GM21723 (cell line): ENCODE data around the gene CLN5.
"Not testable (repeated sequence)": the region's sequence is repeated elsewhere in the genome, so short reads cannot be mapped to it uniquely, and the experiment has no call there.

Experiments
- ATAC-seq: cut with Tn5 transposase; IDR thresholded peaks from one replicate; pipeline ENCODE4 v1.9.1; 2021; ENCODE audit warnings: mild to moderate bottlenecking, moderate library complexity; ENCODE audit not compliant: unreplicated experiment

CLN5 gene

DNA sequence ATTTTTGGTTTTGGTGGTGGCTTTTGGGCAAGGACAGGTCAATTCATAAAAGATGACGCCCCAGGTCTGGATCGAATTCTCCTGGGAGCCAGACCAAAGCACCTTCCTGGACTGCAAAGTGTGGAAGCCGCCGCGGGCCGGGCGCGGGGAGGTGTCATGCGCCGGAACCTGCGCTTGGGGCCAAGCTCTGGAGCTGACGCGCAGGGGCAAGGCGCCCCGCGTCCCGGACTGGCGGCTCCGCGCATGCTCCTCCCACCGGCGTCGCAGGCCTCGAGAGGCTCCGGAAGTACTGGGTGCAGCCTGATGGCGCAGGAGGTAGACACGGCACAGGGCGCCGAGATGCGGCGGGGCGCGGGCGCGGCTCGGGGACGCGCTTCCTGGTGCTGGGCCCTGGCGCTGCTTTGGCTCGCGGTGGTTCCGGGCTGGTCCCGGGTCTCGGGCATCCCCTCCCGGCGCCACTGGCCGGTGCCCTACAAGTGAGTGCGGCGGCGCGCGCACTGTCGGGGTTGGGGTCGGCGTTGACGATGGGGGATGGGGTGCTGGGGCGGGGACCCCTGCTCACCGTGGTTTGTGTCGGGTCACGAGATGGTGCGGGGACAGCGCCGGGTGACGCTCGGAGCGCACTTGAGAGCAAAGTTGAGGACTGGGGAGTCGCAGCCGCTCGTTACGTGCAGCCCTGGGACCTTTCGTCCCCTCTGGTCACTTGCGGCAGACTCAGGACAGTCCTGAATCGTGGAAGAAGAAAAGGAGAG lies at the start of gene CLN5:
Gene CLN5, plus strand, starts transcription at position 286 of the 752 bp plus-strand sequence. Its CDS starts 18 bp downstream, at position 304.
- ATAC-seq, result peak; percentile 97

DNA sequence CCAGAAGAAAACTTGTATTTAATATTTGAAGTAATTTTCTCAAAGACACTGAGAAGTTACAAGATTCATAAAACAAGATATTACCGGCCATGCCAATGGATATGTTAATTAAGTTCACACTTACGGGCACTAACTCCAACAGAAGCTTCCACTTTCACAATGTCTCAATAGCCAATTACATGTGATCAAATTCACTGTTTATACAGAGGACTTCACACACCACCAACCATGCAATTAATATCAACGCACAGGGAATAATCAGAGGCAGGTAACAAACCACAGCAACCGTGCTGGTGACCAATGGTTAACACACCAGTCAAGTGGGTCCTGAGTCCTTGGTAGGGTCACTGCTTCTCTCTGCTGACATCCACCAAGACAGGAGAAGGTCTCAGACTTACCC lies 49.5 kb upstream of the CLN5 start:
- no peak for ATAC-seq

DNA sequence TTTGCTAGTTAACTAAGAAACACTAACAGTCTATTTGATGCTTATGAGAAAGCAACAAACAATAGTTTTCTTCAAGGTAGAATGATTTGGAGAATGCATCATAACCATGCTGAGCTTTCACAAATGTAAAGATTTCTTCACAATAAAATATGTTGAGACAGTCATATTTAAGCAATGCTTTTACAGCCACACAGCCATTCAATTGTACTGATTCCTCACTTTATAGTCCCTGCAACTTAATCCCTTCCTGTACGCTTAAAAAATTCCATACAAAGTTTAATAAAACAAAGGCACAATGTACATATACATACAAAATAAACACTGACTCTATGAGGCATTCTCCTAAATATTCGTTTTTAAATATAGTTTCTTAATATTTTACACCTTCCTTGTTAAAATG lies 48.2 kb upstream of the CLN5 start:
- no peak for ATAC-seq

DNA sequence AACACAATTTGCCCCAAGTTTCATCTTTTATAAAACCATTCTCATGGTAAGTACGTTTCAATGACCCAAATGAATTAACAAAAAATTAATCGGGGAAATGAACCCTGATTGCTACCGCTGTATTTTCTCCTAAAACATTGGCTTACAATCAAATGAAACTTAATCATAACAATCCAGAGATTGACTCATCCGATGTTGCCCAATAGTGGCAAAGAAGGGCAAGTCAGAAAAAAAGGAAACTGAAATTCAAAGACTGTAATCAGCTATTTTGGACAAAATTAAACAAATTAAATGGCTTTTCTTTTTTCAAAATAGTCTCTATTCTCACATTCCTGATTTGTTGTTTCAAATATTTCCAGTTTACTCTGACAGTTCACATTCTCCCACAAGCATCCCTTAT lies 47.4 kb upstream of the CLN5 start:
- ATAC-seq, result no peak

DNA sequence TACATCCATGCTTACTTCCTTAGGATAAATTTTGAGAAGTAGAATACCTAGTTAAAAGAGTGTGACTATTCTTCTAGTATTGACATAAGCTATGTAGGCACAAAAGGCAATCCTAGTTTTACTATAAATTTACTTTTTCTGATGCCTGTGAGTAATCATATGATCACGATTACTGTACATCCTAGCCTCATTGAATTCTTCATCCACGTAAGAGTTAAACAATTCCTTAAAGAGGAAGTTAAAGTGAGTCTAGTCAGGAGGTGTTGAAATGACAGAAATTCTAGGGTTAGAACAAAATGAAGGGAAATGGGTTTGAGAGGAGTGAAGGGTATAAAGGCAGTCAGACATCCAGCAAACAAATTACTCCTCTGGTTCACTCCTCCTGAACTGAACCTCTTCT lies 43.7 kb upstream of the CLN5 start, which contains the start of gene ACOD1:
Gene ACOD1, plus strand, starts transcription at position 363 of the 400 bp plus-strand sequence. CDS start 48 bp downstream, outside the sequence.
- no peak for ATAC-seq

DNA sequence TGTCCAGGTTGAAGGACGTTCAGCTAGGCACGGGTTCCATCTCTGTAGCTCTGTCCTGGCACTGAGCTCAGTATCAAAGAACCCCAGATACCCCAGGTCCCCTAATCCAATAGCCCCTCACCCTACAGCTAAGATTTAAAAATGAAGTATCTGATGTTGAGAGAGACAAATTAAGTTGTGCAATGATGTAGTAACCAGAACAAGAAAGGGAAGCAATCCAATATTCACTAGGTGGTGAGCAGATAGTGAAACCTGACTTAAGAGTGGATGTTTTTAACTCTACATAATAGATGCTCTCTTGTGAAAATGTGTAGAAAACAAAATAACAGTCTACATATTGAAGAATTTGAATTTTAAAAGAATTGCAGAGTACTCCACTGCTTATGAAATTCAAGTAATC lies 41.8 kb upstream of the CLN5 start:
- ATAC-seq, result no peak

DNA sequence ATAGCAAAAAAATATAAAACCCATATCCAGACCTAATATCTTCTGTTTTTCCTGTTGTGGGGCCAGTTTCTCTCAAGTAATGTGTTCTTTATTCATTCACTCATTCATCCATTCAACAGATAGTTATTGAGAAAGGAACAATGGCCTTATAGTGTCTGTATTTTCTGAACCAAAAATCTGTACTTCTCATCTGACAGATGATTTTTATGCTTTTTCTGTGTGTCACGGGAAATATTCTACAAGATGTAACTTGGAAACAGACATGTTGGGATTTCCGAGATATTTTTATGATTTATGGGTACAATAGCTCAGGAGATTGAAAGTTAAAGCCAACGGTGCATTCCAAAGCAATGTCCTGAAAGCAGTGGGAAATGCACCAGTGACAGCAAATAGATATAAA lies 37.9 kb upstream of the CLN5 start:
- ATAC-seq, result no peak

DNA sequence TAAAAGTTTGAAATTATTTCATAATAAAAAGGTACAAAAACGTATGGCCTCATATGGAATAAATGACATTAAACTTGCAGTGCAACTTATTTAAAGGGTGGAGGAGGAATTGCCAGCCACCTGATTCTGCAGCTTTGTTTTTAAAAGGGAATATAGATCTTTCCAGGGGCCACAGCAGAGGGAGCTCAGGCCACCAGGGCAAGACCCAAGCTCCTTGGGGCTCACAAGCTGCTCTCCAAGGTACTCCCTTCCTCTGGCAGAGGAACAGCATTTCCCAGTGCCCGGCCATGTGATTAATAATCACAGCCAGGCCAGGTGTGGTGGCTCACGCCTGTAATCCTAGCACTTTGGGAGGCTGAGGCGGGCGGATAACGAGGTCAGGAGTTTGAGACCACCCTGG lies 37.3 kb upstream of the CLN5 start:
- ATAC-seq, result no peak

DNA sequence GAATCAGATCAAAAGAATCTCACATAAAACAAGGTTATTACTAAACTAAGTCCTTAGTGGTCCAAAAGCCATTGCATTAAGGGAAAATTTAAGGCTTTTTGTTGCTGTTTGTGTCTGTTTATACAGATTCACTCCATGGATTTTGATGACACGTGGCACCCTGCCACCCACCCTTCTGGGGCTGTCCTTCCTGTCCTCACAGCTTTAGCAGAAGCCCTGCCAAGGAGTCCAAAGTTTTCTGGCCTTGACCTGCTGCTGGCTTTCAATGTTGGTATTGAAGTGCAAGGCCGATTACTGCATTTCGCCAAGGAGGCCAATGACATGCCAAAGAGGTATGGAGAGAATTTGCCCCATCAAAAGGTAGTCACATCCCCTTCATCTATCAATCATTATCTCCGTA lies 36.7 kb upstream of the CLN5 start:
- ATAC-seq, result no peak

DNA sequence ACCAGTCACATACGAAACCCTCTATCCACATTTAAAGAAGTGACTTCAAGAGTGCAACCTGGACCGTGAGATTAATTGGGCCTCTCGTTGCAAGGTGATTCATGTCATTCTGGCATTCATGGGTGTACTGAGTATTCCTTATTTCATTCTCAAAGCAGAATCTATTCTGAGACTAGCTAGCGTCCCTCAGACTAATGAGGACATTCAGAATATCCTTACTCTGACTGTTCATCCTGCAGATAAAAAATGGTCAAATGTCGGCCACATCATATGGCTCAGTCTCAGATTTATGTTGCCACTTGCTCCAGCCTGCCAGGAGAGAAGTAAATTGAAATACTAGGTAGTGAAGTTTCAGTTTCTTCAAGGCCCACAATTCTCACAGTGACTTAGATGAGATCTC lies 36.2 kb upstream of the CLN5 start:
- ATAC-seq, result no peak

DNA sequence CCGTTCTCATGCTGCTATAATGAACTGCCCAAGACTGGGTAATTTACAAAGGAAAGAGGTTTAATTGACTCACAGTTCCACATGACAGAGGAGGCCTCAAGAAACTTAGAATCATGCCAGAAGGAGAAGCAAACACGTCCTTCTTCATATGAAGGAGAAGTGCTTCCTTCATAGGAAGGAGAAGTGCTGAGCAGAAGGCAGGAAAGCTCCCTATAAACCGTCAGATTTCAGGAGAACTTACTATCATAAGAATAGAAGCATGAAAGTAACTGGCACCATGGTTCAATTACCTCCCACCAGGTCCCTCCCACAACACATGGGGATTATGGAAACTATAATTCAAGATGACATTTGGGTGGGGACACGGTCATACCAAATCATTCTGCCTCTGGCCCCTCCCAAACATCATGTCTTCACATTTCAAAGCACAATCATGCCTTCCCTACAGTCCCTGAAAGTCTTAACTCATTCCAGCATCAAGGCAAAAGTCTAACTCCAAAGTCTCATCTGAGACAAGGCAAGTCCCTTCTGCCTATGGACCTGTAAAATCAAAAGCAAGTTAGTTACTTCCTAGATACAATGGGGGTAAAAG lies 32.9 kb upstream of the CLN5 start:
- ATAC-seq, result no peak

DNA sequence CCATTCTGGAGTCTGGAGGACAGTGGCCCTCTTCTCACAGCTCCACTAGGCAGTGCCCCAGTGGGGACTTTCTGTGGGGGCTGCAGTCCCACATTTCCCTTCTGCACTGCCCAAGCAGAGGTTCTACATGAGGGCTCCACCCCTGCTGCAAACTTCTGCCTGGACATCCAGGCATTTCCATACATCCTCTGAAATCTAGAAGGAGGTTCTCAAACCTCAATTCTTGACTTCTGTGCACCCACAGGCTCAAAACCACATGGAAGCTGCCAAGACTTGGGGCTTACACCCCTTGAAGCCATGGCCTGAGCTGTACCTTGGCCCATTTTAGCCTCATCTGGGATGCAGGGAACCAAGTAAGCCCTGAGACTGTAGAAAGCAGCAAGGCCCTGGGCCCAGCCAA lies 32.1 kb upstream of the CLN5 start:
- ATAC-seq, result not testable (repeated sequence)

DNA sequence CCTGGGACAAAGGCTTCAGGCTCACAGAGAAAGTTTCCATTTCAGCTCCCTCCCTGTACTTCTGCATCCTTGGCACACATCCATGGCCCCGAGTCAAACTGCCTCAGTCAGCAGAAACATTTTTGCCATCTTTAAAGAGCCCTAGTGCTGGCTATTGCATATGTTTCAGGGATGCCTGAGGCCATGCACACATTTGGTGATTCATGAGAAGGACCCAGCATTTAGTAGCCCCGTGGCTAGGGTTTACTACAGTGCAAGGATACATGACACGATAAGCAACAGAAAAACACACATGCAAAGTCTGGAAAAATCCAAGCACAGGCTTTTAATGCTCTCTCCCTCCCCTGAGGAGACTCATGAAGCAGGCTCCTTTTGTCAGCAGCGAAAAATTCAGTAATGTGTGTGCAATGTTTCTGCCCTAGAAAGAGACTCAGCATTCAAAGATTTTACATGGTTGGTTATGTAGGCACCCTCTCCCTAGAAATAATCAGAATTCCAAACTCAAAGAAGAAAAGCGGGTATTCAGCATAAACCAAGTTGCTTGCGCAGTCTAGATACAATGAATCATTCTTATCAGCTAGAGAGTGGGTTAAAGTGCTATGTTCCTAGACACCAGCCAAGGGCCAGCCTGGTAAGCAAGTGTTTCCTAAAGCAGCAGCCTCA lies 26.0 kb upstream of the CLN5 start:
- no peak for ATAC-seq

DNA sequence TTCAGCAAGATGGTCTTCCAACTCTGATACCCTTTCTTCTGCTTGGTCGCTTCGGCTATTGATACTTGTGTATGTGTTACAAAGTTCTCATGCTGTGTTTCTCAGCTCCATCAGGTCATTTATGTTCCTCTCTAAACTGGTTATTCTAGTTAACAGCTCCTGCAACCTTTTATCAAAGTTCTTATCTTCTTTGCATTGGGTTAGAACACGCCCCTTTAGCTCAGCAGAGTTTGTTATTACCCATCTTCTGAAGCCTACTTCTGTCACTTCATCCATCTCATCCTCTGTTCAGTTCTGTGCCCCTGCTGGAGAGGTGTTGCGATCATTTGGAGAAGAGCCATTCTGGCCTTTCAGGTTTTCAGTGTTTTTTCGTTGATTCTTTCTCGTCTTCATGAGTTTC lies 24.9 kb upstream of the CLN5 start:
- no peak for ATAC-seq

DNA sequence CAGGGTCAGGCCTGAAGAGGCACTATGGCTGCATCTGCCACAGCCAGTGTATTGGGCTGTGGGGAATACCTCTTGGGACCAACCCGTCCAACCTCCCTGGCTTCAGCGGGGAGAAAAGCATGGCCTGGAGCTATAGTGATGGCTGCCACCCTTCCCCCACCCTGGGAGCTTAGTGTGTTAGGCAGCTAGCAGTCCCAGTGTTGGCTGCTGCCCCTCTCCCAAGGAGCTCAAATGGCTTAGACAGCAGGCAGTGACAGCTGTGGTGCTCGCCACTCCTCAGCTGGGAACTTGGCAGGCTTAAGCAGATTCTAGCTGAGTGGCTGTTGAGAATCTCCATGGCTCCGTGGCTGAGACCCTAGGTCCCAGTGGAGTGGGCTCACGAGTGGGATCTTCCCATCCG lies 23.8 kb upstream of the CLN5 start:
- ATAC-seq, result no peak

DNA sequence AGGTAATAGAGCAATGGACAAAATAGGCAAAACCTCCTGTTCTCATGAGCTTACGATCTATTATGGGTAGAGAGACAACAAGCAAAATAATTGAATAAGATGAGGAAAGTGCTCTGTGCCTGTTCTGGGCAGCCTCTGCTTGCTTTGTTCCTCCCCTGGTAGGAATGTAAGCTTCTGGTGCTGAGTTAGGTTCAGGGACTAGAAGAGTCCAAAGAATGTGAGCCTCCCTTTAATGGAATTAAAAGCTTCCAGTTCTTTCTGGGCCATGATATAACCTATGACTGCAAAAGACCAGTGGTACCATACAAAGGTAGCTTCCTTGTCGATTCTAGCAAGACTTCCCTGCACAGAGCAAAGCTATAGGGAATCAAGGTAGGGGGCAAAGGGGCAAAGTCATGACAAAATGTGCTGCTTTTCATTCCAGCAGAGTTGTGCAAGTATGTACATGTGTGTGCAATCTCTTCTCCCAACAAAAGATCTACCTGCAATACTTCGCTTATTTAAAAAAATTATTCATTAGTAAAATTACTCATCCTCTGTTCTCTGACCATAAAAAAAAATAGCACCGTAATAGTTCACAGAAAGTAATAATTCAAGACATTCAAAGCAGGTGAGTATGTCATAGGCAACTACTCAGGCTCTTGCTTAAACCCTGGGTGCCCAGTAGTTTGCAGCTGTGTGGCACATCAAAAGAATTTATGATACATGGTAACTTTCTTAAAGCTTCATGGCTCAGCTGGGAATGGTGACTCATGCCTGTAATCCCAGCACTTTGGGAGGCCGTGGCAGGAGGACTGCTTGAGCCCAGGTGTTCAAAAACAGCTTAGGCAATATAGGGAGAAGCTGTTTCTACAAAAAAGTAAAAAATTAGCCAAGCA lies 22.2 kb upstream of the CLN5 start:
- ATAC-seq, result no peak

DNA sequence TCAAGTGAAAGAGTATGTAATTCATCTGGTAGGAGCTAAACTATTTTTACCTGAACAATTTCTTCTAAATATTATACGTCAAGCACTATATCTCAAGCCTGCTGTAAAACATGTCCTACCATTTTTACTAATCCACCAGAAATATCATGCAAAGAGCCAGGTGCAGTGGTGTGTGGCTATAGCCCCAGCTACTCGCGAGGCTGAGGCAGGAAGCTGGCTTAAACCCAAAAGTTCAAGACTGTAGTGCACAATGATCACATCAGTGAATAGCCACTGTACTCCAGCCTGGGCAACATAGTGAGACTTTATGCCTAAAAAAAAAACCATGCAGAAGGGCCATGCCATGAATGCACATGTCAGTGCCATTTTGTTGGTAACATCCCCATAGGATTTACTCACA lies 20.7 kb upstream of the CLN5 start:
- peak; percentile 48 for ATAC-seq

DNA sequence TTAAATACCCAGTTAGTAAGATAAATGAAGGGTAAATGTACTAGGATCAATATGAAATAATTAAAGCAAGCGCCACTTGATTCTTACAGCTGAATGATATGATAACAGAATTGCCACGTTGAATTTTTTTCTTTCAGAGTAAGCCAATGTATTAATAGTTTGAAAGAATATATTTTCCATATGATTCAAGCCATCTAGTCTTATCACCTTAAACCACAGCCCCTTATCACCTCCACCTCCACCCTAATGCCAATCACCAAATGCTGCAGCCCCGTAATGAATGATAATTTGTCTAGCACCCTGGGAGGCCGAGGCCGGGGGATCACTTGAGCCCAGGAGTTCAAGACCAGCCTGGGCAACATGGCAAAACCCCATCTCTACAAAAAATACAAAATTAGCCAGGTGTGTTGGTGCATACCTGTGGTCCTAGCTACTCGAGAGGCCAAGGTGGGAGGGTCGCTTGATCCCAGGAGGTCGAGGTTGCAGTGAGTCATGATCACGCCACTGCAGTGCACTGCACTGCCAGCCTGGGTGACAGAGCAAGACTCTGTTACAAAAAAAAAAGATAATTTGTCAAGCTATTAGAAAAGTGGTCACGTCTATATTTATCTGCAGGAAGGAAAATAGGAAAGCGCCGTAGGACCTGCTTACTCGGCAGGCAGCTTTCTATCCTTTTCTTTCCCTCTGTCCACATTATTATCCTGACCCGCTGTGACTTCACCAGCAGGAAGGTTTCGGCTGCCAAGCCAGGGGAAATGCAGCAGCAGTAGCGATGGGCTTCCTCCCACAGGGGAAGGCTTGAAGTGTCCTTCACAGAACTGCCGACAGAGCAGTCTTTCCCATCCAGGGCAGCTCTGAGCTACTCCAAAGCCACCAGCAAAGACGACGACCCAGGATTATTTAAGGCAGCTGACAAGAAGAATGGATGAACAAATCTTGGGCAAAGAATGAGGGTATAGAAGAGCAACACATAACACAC lies 19.7 kb upstream of the CLN5 start:
- no peak for ATAC-seq

DNA sequence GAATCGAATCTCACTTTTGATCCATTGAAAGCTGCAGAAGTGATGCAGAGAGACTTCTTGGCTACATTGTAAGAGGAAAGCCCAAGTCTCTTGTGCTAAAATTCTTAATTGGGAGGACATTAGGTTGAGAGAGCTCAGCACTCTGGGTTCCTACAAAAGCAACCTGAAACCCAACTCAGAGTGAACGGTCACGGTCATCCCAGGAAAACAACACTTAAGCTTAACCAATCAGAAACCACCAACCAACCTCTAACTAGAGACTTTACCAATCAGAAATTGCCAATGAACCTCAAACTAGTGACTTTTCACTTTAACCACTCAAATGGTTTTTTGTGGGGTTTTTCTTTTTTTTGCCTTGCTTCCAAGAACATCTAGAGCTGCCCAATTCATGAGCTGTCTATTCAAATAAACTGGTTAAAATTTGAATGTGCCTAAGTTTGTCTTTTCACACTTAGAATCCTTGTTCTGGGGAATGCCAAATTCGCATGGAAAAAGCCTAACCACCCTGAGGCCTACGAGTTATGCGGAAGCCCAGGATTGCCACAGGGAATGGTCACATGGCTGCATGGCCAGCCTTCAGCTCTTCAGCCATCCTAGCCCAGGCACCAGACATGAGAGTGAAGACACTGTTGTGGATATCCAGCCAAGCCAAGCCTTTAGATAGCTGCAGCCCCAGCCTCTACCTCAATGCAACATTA lies 17.8 kb upstream of the CLN5 start:
- no peak for ATAC-seq

DNA sequence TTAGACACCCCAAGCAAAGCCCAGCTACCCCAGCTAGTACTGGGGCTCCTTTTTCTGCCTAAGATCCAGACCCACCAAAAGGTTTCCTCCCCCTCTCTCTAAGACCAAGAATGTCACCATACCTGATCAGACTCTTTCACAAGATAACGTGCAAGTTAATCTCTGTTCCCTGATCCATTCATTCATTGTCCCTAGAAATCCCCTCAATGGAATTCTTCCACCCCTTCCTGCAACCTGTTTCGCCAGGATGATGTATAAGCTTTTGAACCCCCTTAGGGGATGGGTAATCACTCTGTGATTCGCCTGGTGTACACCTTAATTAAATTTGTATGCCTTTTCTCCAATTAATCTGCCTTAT lies 17.3 kb upstream of the CLN5 start:
- ATAC-seq, result no peak
